DOHH2 (cell line): ENCODE results near the gene KL.

Experiments used
- H3F3A ChIP-seq: fragments of 200-600 bp; sonication (generic), shearing (Covaris generic); 2 replicates; pipeline ENCODE4 v1.6.0; 2016; ENCODE audit warnings: antibody characterized with exemption, mild to moderate bottlenecking; ENCODE audit not compliant: control insufficient read depth, insufficient read depth
- H3K27ac ChIP-seq: fragments of 200-600 bp; sonication (generic); 2 replicates; pipeline ENCODE4 v1.5.1; 2014; ENCODE audit warnings: low read depth, mild to moderate bottlenecking, low read length, moderate library complexity
- H3K27me3 ChIP-seq: fragments of 200-600 bp; sonication (generic); 2 replicates; pipeline ENCODE4 v1.6.1; 2014; ENCODE audit warnings: mild to moderate bottlenecking, low read length, mixed read lengths; ENCODE audit not compliant: control insufficient read depth
- H3K36me3 ChIP-seq: fragments of 200-600 bp; sonication (generic); 2 replicates; pipeline ENCODE4 v1.6.1; 2014; ENCODE audit warnings: mild to moderate bottlenecking, low read length, moderate library complexity, mixed read lengths; ENCODE audit not compliant: control insufficient read depth
- H3K4me1 ChIP-seq: fragments of 200-600 bp; sonication (generic); 2 replicates; pipeline ENCODE4 v1.6.1; 2014; ENCODE audit warnings: mild to moderate bottlenecking, low read length, mixed read lengths; ENCODE audit not compliant: control insufficient read depth
- H3K4me2 ChIP-seq: fragments of 200-600 bp; sonication (generic); 2 replicates; pipeline ENCODE4 v1.6.0; 2014; ENCODE audit warnings: mild to moderate bottlenecking, low read length, moderate library complexity
- H3K4me3 ChIP-seq: fragments of 200-600 bp; sonication (generic); 2 replicates; pipeline ENCODE4 v1.5.1; 2014; ENCODE audit warnings: mild to moderate bottlenecking, low read length, mixed read lengths
- H3K79me2 ChIP-seq: fragments of 200-600 bp; sonication (generic); 2 replicates; pipeline ENCODE4 v1.6.1; 2014; ENCODE audit warnings: mild to moderate bottlenecking, low read length, mixed read lengths; ENCODE audit not compliant: control insufficient read depth
- H3K9me2 ChIP-seq: fragments of 200-600 bp; sonication (generic); replicated peaks from 2 replicates; pipeline ENCODE4 v1.6.1; 2014; ENCODE audit warnings: mild to moderate bottlenecking, low read length, mixed read lengths; ENCODE audit not compliant: control insufficient read depth
- H3K9me3 ChIP-seq: fragments of 200-600 bp; sonication (generic); 2 replicates; pipeline ENCODE4 v1.6.1; 2014; ENCODE audit warnings: antibody characterized with exemption, low read length, mixed read lengths; ENCODE audit not compliant: control insufficient read depth, insufficient read depth
- H4K20me1 ChIP-seq: fragments of 200-600 bp; sonication (generic); 2 replicates; pipeline ENCODE4 v1.6.0; 2014; ENCODE audit warnings: low read depth, mild to moderate bottlenecking, antibody characterized with exemption, low read length, moderate library complexity; ENCODE audit not compliant: control insufficient read depth, insufficient read depth
- EZH2phosphoT487 ChIP-seq: fragments of 200-600 bp; sonication (generic); IDR thresholded peaks from 2 replicates; pipeline ENCODE4 v1.6.1; 2017; ENCODE audit warnings: borderline replicate concordance, mild to moderate bottlenecking, antibody characterized with exemption, low read length, moderate library complexity, mixed read lengths
- TF ChIP-seq, protein P1 (sequence below): fragments of 200-600 bp; sonication (generic); IDR thresholded peaks from one replicate; pipeline ENCODE4 v1.5.1; 2014; ENCODE audit warnings: antibody characterized with exemption, mild to moderate bottlenecking, low read depth, low read length; ENCODE audit not compliant: poor library complexity, severe bottlenecking

The KL gene

GRCh38 chr13:33050161-33050560, 33.9 kb downstream of the KL start:
- no peaks in the 10 kb centered on the region for H3K9me2 ChIP-seq
- no peak overlapping the region for H3K27ac ChIP-seq
- H3K4me2 ChIP-seq, result no peak overlapping the region
- no peaks in the 10 kb centered on the region for H4K20me1 ChIP-seq
- no peak overlapping the region for H3K4me3 ChIP-seq
- no peaks in the 10 kb centered on the region; the same call in 1 of the 2 replicates for H3F3A ChIP-seq
- H3K27me3 ChIP-seq, result no peaks in the 10 kb centered on the region
- H3K9me3 ChIP-seq, result no peaks in the 10 kb centered on the region
- H3K4me1 ChIP-seq, result no peaks in the 10 kb centered on the region
- TF ChIP-seq EZH2phosphoT487, result no peak
- TF ChIP-seq, protein P1, sequence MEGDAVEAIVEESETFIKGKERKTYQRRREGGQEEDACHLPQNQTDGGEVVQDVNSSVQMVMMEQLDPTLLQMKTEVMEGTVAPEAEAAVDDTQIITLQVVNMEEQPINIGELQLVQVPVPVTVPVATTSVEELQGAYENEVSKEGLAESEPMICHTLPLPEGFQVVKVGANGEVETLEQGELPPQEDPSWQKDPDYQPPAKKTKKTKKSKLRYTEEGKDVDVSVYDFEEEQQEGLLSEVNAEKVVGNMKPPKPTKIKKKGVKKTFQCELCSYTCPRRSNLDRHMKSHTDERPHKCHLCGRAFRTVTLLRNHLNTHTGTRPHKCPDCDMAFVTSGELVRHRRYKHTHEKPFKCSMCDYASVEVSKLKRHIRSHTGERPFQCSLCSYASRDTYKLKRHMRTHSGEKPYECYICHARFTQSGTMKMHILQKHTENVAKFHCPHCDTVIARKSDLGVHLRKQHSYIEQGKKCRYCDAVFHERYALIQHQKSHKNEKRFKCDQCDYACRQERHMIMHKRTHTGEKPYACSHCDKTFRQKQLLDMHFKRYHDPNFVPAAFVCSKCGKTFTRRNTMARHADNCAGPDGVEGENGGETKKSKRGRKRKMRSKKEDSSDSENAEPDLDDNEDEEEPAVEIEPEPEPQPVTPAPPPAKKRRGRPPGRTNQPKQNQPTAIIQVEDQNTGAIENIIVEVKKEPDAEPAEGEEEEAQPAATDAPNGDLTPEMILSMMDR, result no peak
- no peaks in the 10 kb centered on the region for H3K79me2 ChIP-seq
- H3K36me3 ChIP-seq, result no peaks in the 10 kb centered on the region

- H3K4me2 ChIP-seq, result no peak overlapping the region
- H3K9me2 ChIP-seq, result no peaks in the 10 kb centered on the region
- no peaks in the 10 kb centered on the region for H3K9me3 ChIP-seq
- TF ChIP-seq EZH2phosphoT487, result no peak
- TF ChIP-seq, protein P1, result no peak
- no peaks in the 10 kb centered on the region for H3K27me3 ChIP-seq
- H3K4me1 ChIP-seq, result no peaks in the 10 kb centered on the region
- no peaks in the 10 kb centered on the region for H3F3A ChIP-seq
- no peak overlapping the region for H3K27ac ChIP-seq
- H3K79me2 ChIP-seq, result no peaks in the 10 kb centered on the region
- H3K36me3 ChIP-seq, result no peaks in the 10 kb centered on the region
- H4K20me1 ChIP-seq, result no peaks in the 10 kb centered on the region
- H3K4me3 ChIP-seq, result no peak overlapping the region
These were observed 35.4 kb downstream of the KL start for GRCh38 chr13:33051632-33052031.

DNA sequence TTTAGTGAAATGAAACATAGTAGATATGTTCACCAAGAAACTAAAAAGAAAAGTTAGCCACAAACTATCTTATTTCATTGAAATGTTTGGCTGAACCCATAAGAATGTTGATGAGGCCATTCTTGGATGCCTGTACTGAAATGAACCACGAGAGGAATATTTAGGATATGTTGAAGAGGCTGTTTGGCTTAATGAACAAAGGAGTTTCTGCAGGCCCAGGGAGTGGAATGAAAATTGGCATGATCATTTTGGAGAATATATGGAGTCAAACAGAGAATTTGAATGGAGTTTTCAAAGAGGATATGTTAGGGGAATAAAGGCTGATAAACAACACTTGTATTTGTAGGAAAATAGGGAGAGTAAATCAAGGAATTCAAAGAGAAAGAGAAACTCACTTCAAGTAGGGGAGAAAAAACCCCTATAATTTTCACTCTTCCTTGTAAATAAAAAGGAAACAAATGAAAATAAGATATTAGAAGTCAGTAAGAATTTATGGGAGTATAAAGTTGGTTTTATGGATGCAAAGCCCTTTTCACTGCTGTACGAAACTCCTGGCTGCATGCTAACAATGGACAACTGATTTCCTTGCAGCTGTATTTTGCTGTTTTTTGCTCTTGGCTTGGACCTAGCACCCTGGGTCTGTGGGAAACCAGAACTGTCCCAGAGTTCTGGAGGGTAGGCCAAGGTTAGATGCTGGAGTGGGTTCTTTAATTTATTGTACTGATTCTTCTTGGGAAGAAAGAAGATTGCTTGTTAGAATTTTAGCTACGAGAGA, 36.5 kb downstream of the KL start:
- Histone ChIP-seq H3K79me2 (no peaks in the 10 kb centered on the region), H3K27ac (no peak overlapping the region), H3K4me2 (no peak overlapping the region), H3K27me3 (no peaks in the 10 kb centered on the region), H3K9me3 (no peaks in the 10 kb centered on the region), H3K4me1 (no peaks in the 10 kb centered on the region), H3F3A (no peaks in the 10 kb centered on the region), H3K4me3 (no peak overlapping the region), H3K9me2 (no peaks in the 10 kb centered on the region), H3K36me3 (no peaks in the 10 kb centered on the region), H4K20me1 (no peaks in the 10 kb centered on the region)
- TF ChIP-seq, protein P1, result no peak
- no peak for TF ChIP-seq EZH2phosphoT487
